ENCODE data around the gene RWDD3. TPM values are rescaled to one million over a fixed set of nuclear protein-coding genes. Genes with fewer than 3 reads are reported as not detected.

The RWDD3 gene, protein sequence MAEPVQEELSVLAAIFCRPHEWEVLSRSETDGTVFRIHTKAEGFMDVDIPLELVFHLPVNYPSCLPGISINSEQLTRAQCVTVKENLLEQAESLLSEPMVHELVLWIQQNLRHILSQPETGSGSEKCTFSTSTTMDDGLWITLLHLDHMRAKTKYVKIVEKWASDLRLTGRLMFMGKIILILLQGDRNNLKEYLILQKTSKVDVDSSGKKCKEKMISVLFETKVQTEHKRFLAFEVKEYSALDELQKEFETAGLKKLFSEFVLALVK
- total RNA-seq, result 10 to 100 TPM in 2 of 3 donors, 1 to 10 TPM in 1; 9.2 to 20.3 (median 11.5) TPM

DNA sequence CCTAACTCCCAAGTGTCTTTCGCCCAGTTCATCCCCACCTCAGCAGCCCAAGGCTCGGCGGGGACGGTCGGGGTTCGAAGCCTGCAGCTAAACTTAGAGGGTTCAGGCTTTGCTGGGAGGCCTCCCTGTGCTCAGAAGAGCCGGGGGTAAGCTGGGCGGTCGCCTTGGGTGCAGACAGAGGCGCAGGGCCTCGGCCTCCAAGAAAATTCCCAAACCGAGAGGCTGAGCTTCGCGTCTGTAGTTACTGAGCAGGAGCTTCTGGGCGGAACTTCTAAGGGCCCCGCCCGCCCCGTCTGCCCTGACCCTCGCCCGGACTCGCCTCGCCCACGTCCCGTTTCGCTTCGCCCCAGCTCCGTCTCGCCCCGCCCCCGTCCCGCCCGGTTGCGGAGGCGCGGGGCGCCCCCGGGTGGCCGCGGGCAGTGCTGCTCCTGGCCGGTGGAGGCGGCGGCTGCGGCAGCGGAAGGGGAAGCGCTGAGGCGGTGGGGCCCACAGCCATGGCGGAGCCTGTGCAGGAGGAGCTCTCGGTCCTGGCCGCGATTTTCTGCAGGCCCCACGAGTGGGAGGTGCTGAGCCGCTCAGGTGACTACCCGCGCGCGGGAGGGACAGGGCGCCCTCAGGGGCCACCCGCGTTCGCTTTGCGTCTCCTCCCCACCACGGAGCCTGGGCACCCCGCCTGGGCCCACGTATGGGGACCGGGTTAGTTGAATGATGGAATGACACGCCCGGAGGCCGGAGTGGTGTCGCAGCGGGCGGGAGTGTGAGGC is at the start of gene RWDD3:
TSS of gene RWDD3 (plus strand) at position 474 of the 764 bp plus-strand sequence. CDS start at position 495, 21 bp downstream.
- H3K4me1 ChIP-seq, result no peaks in the 10 kb centered on the region

DNA sequence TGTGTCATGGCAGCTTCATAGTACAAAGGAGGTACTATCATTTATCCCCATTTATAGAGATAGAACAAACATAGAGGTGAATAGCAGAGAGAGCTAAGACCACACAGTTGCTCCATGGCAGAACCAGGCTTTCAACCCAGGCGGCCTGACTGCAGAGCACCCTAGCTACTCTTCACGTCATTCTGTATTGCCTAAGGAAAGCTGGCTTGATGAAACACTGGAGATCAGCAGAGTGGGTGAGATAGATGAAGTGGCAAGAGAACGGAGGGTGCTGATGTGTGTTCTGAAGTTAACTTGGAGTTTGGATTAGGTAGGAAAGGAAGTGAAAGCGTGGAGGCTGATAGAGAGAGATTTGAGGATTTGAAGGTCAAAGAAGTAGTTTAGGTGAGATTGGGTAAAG is 47.9 kb upstream of the RWDD3 start:
- intact Hi-C loops (cut with DNase I; ENCODE audit: low total_unique reads), result no loop called here
- H3K27me3 ChIP-seq, result no peaks in the 10 kb centered on the region
- TF ChIP-seq POLR2A (IDR thresholded peaks at IDR 0.05) (no peak), POLR2AphosphoS5 (IDR thresholded peaks at IDR 0.05) (no peak), CTCF (IDR thresholded peaks at IDR 0.05) (no peak)
- H3K36me3 ChIP-seq, result no peaks in the 10 kb centered on the region
- no peak overlapping the region for H3K4me3 ChIP-seq
- H3K27ac ChIP-seq, result no peak overlapping the region
- H3K4me1 ChIP-seq, result no peaks in the 10 kb centered on the region
- H3K9me3 ChIP-seq, result no peaks in the 10 kb centered on the region
- DNase-seq (ENCODE audit: low spot score in 2 of 2), result no peak

More for the DNA sequence above, at the start of gene RWDD3:
- Histone ChIP-seq H3K9me3 (no peaks in the 10 kb centered on the region), H3K27me3 (no peaks in the 10 kb centered on the region), H3K36me3 (no peaks in the 10 kb centered on the region), H3K4me3 (peak within 1 kb of the TSS; percentile 71 to 90 (median 85)), H3K27ac (peak within 1 kb of the TSS; percentile 92 to 95)
- TF ChIP-seq CTCF (IDR thresholded peaks at IDR 0.05) (peak in 2 of 3 donors; percentile 22 to 77), POLR2A (IDR thresholded peaks at IDR 0.05) (peak; percentile 24), POLR2AphosphoS5 (IDR thresholded peaks at IDR 0.05) (peak; percentile 12 to 79 (median 72))
- intact Hi-C loops (cut with DNase I; ENCODE audit: low total_unique reads), result no loop called here
- peak; percentile 90 to 92 for DNase-seq (ENCODE audit: low spot score in 2 of 2)

DNA sequence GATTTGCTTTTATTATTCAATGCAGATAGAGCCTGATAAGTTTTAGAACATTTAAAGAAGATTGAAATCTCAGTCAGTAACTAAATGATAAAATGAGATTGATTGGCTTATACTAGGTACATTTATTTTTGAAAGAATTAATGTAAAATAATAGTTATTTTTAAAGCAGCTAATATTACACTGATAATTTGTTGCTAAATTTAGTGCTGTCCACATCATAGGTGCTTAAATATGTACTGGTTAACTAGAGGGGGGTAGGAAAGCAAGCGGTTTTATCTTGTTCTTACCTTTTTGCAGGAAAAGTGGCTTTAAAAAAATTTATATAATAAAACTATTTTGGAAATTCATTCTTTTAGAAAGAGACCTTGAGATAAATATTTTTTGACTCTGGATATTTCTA is 40.4 kb upstream of the RWDD3 start:
- TF ChIP-seq POLR2A (IDR thresholded peaks at IDR 0.05) (no peak), POLR2AphosphoS5 (IDR thresholded peaks at IDR 0.05) (no peak), CTCF (IDR thresholded peaks at IDR 0.05) (no peak)
- H3K36me3 ChIP-seq, result no peaks in the 10 kb centered on the region
- H3K27me3 ChIP-seq, result no peaks in the 10 kb centered on the region
- no peak overlapping the region for H3K27ac ChIP-seq
- DNase-seq (ENCODE audit: low spot score in 2 of 2), result no peak
- intact Hi-C loops (cut with DNase I; ENCODE audit: low total_unique reads), result loop anchor here (10.0 kb wide), 1 partner anchor 1681 kb away; no protein-coding TSS in a partner anchor
- no peaks in the 10 kb centered on the region for H3K9me3 ChIP-seq
- H3K4me1 ChIP-seq, result no peaks in the 10 kb centered on the region
- no peak overlapping the region for H3K4me3 ChIP-seq

GRCh38 chr1:95195046-95195445 is 39.0 kb upstream of the RWDD3 start:
- Histone ChIP-seq H3K4me1 (no peaks in the 10 kb centered on the region), H3K9me3 (no peaks in the 10 kb centered on the region), H3K4me3 (no peak overlapping the region), H3K36me3 (no peaks in the 10 kb centered on the region), H3K27me3 (no peaks in the 10 kb centered on the region), H3K27ac (no peak overlapping the region)
- intact Hi-C loops (cut with DNase I; ENCODE audit: low total_unique reads), result loop anchor here (10.0 kb wide), 1 partner anchor 1680 kb away; no protein-coding TSS in a partner anchor
- DNase-seq (ENCODE audit: low spot score in 2 of 2), result no peak
- no peak for TF ChIP-seq POLR2AphosphoS5 (IDR thresholded peaks at IDR 0.05)
- TF ChIP-seq CTCF (IDR thresholded peaks at IDR 0.05), result no peak
- TF ChIP-seq POLR2A (IDR thresholded peaks at IDR 0.05), result no peak

DNA sequence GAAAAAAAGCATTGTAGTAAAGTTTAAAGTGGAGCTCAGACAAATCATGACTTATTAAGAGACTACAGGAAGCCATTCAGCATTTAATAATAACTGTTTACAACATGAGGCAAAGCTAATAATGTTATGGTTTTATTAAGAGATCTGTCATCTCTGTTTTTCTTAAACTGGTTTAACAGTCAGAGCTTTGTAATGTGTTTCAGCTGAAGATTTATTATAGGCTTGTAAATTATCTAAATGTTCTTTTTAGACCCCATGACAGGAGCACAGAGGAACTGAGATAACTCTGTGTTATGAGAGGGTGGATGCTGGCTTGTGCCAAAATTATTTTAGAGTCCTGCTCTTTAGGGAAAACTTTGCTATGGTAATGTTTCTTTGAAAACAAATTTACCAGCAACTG is 38.0 kb upstream of the RWDD3 start:
- Histone ChIP-seq H3K27ac (no peak overlapping the region), H3K9me3 (no peaks in the 10 kb centered on the region), H3K4me1 (no peaks in the 10 kb centered on the region), H3K36me3 (no peaks in the 10 kb centered on the region), H3K4me3 (no peak overlapping the region), H3K27me3 (no peaks in the 10 kb centered on the region)
- intact Hi-C loops (cut with DNase I; ENCODE audit: low total_unique reads), result loop anchor here (10.0 kb wide), 1 partner anchor 1679 kb away; no protein-coding TSS in a partner anchor
- TF ChIP-seq POLR2AphosphoS5 (IDR thresholded peaks at IDR 0.05), result no peak
- no peak for TF ChIP-seq POLR2A (IDR thresholded peaks at IDR 0.05)
- no peak for TF ChIP-seq CTCF (IDR thresholded peaks at IDR 0.05)
- no peak for DNase-seq (ENCODE audit: low spot score in 2 of 2)
